GM23338 (cell line): ENCODE data around the gene RAB31. TPM values are rescaled to one million over a fixed set of nuclear protein-coding genes. Genes with fewer than 3 reads are reported as not detected.

Source experiments
- ATAC-seq: fragments of 200-7000 bp; cut with Tn5 transposase; 3 replicates; pipeline ENCODE4 v1.9.1; 2020
- DNase-seq: peaks from one replicate; pipeline ENCODE4 v3.0.0-alpha.2; 2015; ENCODE audit warnings: low spot score
- H2AFZ ChIP-seq: fragments of 200-600 bp; sonication (generic); 2 replicates; pipeline ENCODE4 v1.8.0; 2016; ENCODE audit warnings: antibody characterized with exemption, mild to moderate bottlenecking, moderate library complexity
- H3F3A ChIP-seq: fragments of 200-600 bp; sonication (generic); replicated peaks from 2 replicates; pipeline ENCODE4 v1.8.0; 2017; ENCODE audit warnings: antibody characterized with exemption, mixed run types, low read depth
- H3K27ac ChIP-seq: fragments of 200-600 bp; sonication (generic); 2 replicates; pipeline ENCODE4 v1.6.1; 2016; ENCODE audit warnings: low read depth
- H3K27me3 ChIP-seq: fragments of 200-600 bp; sonication (generic); 2 replicates; pipeline ENCODE4 v1.8.0; 2016; ENCODE audit warnings: mild to moderate bottlenecking, mixed run types, moderate library complexity; ENCODE audit not compliant: insufficient read depth
- H3K36me3 ChIP-seq: fragments of 200-600 bp; sonication (generic); 2 replicates; pipeline ENCODE4 v1.8.0; 2016; ENCODE audit warnings: mild to moderate bottlenecking; ENCODE audit not compliant: insufficient read depth
- H3K4me1 ChIP-seq: fragments of 200-600 bp; sonication (generic); 2 replicates; pipeline ENCODE4 v1.8.0; 2016; ENCODE audit warnings: mild to moderate bottlenecking, moderate library complexity; ENCODE audit not compliant: insufficient read depth
- H3K4me2 ChIP-seq: fragments of 200-600 bp; sonication (generic); 2 replicates; pipeline ENCODE4 v1.7.1; 2017; ENCODE audit warnings: mixed run types
- H3K4me3 ChIP-seq: fragments of 200-600 bp; sonication (generic); 2 replicates; pipeline ENCODE4 v1.6.1; 2016; ENCODE audit warnings: mixed run types
- H3K79me2 ChIP-seq: fragments of 200-600 bp; sonication (generic); replicated peaks from 2 replicates; pipeline ENCODE4 v1.8.0; 2017; ENCODE audit warnings: mild to moderate bottlenecking; ENCODE audit not compliant: insufficient read depth
- H3K9me2 ChIP-seq: fragments of 200-600 bp; sonication (generic); 2 replicates; pipeline ENCODE4 v1.8.0; 2017; ENCODE audit not compliant: insufficient read depth
- H4K20me1 ChIP-seq: fragments of 200-600 bp; sonication (generic); replicated peaks from 2 replicates; pipeline ENCODE4 v1.8.0; 2017; ENCODE audit warnings: mild to moderate bottlenecking; ENCODE audit not compliant: insufficient read depth
- H3K27ac Mint-ChIP-seq: 2 replicates; pipeline ENCODE4 v1.8.0; 2020; ENCODE audit warnings: inconsistent platforms, mild to moderate bottlenecking, moderate library complexity, mixed read lengths
- H3K27me3 Mint-ChIP-seq: 3 replicates; pipeline ENCODE4 v1.8.0; 2022; ENCODE audit warnings: low read depth, mild to moderate bottlenecking, moderate library complexity, mixed read lengths, inconsistent platforms; ENCODE audit not compliant: insufficient read depth, poor library complexity
- H3K36me3 Mint-ChIP-seq: 3 replicates; pipeline ENCODE4 v1.8.0; 2021; ENCODE audit warnings: low read depth, mild to moderate bottlenecking, inconsistent platforms, moderate library complexity, mixed read lengths
- H3K4me1 Mint-ChIP-seq: 3 replicates; pipeline ENCODE4 v1.8.0; 2020; ENCODE audit warnings: mild to moderate bottlenecking, inconsistent platforms, mixed read lengths
- H3K4me3 Mint-ChIP-seq: 3 replicates; pipeline ENCODE4 v1.8.0; 2021; ENCODE audit warnings: moderate library complexity, mild to moderate bottlenecking, inconsistent platforms, mixed read lengths
- H3K9me3 Mint-ChIP-seq: 3 replicates; pipeline ENCODE4 v1.8.0; 2020; ENCODE audit warnings: moderate library complexity, mild to moderate bottlenecking, inconsistent platforms, mixed read lengths
- CREB1 ChIP-seq: fragments of 250-450 bp; sonication (Bioruptor Pico); IDR thresholded peaks from 2 replicates; pipeline ENCODE4 v1.5.0; 2020; ENCODE audit warnings: low read depth, mild to moderate bottlenecking, moderate library complexity
- EZH2 ChIP-seq: fragments of 200-600 bp; sonication (generic); IDR thresholded peaks from one replicate; pipeline ENCODE4 v1.8.0; 2017; ENCODE audit warnings: antibody characterized with exemption, mild to moderate bottlenecking, low read depth; ENCODE audit not compliant: unreplicated experiment
- EZH2phosphoT487 ChIP-seq: fragments of 200-600 bp; sonication (generic); IDR thresholded peaks from one replicate; pipeline ENCODE4 v1.8.1; 2018; ENCODE audit warnings: antibody characterized with exemption; ENCODE audit not compliant: unreplicated experiment
- JUNB ChIP-seq: IDR thresholded peaks from one replicate; pipeline ENCODE4 v1.6.1; 2016; ENCODE audit warnings: antibody characterized with exemption; ENCODE audit not compliant: unreplicated experiment
- POLR2AphosphoS5 ChIP-seq: IDR thresholded peaks from 2 replicates; pipeline ENCODE4 v1.6.1; 2016; ENCODE audit warnings: antibody characterized with exemption, low read depth
- ZNF114 ChIP-seq: fragments of 250-450 bp; sonication (Bioruptor Pico); IDR thresholded peaks from 2 replicates; pipeline ENCODE4 v1.5.0; 2020; ENCODE audit warnings: mild to moderate bottlenecking, moderate library complexity
- ZNF331 ChIP-seq: fragments of 250-450 bp; sonication (Bioruptor Pico); IDR thresholded peaks from 2 replicates; pipeline ENCODE4 v1.5.0; 2020; ENCODE audit warnings: low read depth, mild to moderate bottlenecking, moderate library complexity
- polyA plus RNA-seq: library from polyadenylated mRNA; unstranded; fragments of >200 nt; fragmentation: Nextera tagmentation; extraction: Ambion mirVana; gene quantifications from 2 replicates; pipeline ENCODE4 v1.2.1, GENCODE V29; 2016
- total RNA-seq: library from RNA; depleted of rRNA; stranded (reverse); fragments of >200 nt; shearing (Covaris generic); gene quantifications from 2 replicates; pipeline ENCODE4 v1.2.3, GENCODE V29; 2014
- TF ChIP-seq, protein P1 (sequence below): IDR thresholded peaks from 2 replicates; pipeline ENCODE4 v1.6.1; 2016; ENCODE audit warnings: antibody characterized with exemption
- TF ChIP-seq, protein P2 (sequence below), 2 experiments: fragments of 200-600 bp in 1 of 2; sonication (generic) in 1 of 2; conservative IDR thresholded peaks; 2 replicates each; pipeline versions ENCODE4 v1.5.1 to v1.6.1; 2016 to 2017; ENCODE audit warnings: antibody characterized with exemption in 2 of 2, low read depth in 2 of 2, mild to moderate bottlenecking in 2 of 2, moderate library complexity in 1 of 2
- TF ChIP-seq, protein P3 (sequence below): fragments of 250-450 bp; sonication (Bioruptor Pico); IDR thresholded peaks from 2 replicates; pipeline ENCODE4 v1.5.0; 2020; ENCODE audit warnings: mild to moderate bottlenecking, moderate library complexity

Gene RAB31
- total and polyA plus RNA-seq, 2 experiments from 2014 or later: 33.8 to 46.1 TPM

DNA sequence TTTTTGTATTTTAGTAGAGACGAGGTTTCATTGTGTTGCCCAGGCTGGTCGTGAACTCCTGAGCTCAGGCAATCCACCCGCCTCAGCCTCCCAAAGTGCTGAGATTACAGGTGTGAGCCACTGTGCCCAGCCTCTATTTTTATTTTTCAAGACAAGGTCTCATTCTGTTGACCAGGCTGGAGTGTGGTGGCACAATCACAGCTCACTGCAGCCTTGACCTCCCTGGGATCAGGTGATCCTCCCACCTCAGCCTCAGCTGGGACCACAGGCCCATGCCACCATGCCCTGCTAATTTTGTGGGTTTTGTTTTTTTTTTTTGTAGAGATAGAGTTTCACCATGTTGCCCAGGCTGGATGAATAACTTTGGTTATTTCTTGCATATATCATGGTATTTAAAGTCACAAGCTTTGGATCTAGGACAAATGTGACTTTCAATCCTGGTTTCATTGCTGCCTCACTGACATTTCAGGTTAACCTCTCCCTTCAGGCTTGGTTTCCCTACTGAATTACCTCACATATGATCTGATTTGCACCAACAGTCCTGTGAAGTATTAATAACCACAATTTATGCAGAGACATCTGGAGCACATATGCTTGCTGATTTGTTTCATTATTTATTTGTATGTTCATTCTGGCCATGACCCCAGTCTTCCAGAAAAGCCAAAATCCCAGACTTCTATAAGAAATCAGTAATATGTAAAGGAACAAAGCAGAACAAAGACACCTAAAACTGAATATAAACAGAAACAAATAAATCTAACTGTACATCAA, 17.5 kb upstream of the RAB31 start:
- DNase-seq: no peak
- Histone ChIP-seq H3K4me1 (peaks cover 8% of the 10 kb centered on the region; the same call in 1 of the 2 replicates), H3K79me2 (no peaks in the 10 kb centered on the region), H3K4me2 (no peak overlapping the region), H3K4me3 (no peak overlapping the region), H2AFZ (no peak overlapping the region; the same call in 1 of the 2 replicates), H4K20me1 (no peaks in the 10 kb centered on the region), H3K27ac (no peak overlapping the region), H3F3A (no peaks in the 10 kb centered on the region), H3K9me2 (no peaks in the 10 kb centered on the region), H3K27me3 (no peaks in the 10 kb centered on the region), H3K36me3 (no peaks in the 10 kb centered on the region)
- Mint-ChIP-seq H3K27ac (no peak overlapping the region; the same call in 1 of the 2 replicates), H3K4me3 (no peak overlapping the region), H3K27me3 (peaks cover 6% of the 10 kb centered on the region), H3K36me3 (no peaks in the 10 kb centered on the region), H3K9me3 (peaks cover 2% of the 10 kb centered on the region; the same call in 1 of the 3 replicates), H3K4me1 (peaks cover 9% of the 10 kb centered on the region)
- ATAC-seq: no peak
- TF ChIP-seq, protein P1, sequence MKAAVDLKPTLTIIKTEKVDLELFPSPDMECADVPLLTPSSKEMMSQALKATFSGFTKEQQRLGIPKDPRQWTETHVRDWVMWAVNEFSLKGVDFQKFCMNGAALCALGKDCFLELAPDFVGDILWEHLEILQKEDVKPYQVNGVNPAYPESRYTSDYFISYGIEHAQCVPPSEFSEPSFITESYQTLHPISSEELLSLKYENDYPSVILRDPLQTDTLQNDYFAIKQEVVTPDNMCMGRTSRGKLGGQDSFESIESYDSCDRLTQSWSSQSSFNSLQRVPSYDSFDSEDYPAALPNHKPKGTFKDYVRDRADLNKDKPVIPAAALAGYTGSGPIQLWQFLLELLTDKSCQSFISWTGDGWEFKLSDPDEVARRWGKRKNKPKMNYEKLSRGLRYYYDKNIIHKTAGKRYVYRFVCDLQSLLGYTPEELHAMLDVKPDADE: no peak

DNA sequence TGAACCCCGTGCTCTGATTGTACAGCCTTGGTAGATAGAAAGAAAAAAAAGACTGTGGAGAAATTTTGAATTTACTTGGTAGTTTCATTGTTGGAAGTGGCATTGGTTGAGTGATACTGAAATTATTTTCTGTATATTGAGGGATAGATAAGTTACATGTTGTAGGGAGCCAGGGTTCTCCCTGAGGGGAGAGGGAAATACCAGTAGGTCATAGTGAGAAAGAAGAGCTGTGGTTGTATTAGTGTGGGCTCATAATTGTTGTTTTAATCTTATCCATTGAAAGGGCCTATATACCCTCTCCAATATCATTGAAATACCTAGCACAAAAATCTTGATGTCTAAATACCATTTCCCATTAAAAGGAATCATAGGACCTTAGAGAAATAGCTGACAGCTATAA, 16.9 kb upstream of the RAB31 start:
- ATAC-seq: no peak
- Histone ChIP-seq H3K4me2 (no peak overlapping the region), H4K20me1 (no peaks in the 10 kb centered on the region), H3K27me3 (no peaks in the 10 kb centered on the region), H3K4me1 (peaks cover 8% of the 10 kb centered on the region; the same call in 1 of the 2 replicates), H3K79me2 (no peaks in the 10 kb centered on the region), H3F3A (no peaks in the 10 kb centered on the region), H3K27ac (no peak overlapping the region), H3K4me3 (no peak overlapping the region), H3K36me3 (no peaks in the 10 kb centered on the region), H3K9me2 (no peaks in the 10 kb centered on the region), H2AFZ (no peak overlapping the region)
- no peak overlapping the region for H3K4me3 Mint-ChIP-seq
- H3K36me3 Mint-ChIP-seq: no peaks in the 10 kb centered on the region
- H3K27me3 Mint-ChIP-seq: peaks cover 6% of the 10 kb centered on the region
- peak overlapping the region; percentile 3; the same call in 1 of the 2 replicates for H3K27ac Mint-ChIP-seq
- no peak for DNase-seq
- H3K4me1 Mint-ChIP-seq: peaks cover 9% of the 10 kb centered on the region
- peaks cover 2% of the 10 kb centered on the region; the same call in 1 of the 3 replicates for H3K9me3 Mint-ChIP-seq
- TF ChIP-seq EZH2phosphoT487 (no peak), EZH2 (no peak), ZNF331 (CRISPR knock-in tag) (no peak), CREB1 (no peak), JUNB (no peak), POLR2AphosphoS5 (no peak), ZNF114 (CRISPR knock-in tag) (no peak)
- TF ChIP-seq, protein P2, sequence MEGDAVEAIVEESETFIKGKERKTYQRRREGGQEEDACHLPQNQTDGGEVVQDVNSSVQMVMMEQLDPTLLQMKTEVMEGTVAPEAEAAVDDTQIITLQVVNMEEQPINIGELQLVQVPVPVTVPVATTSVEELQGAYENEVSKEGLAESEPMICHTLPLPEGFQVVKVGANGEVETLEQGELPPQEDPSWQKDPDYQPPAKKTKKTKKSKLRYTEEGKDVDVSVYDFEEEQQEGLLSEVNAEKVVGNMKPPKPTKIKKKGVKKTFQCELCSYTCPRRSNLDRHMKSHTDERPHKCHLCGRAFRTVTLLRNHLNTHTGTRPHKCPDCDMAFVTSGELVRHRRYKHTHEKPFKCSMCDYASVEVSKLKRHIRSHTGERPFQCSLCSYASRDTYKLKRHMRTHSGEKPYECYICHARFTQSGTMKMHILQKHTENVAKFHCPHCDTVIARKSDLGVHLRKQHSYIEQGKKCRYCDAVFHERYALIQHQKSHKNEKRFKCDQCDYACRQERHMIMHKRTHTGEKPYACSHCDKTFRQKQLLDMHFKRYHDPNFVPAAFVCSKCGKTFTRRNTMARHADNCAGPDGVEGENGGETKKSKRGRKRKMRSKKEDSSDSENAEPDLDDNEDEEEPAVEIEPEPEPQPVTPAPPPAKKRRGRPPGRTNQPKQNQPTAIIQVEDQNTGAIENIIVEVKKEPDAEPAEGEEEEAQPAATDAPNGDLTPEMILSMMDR (conservative IDR thresholded peaks at IDR 0.05; ENCODE audit: low read depth in 2 of 2): no peak
- TF ChIP-seq, protein P1: no peak
- TF ChIP-seq, protein P3, sequence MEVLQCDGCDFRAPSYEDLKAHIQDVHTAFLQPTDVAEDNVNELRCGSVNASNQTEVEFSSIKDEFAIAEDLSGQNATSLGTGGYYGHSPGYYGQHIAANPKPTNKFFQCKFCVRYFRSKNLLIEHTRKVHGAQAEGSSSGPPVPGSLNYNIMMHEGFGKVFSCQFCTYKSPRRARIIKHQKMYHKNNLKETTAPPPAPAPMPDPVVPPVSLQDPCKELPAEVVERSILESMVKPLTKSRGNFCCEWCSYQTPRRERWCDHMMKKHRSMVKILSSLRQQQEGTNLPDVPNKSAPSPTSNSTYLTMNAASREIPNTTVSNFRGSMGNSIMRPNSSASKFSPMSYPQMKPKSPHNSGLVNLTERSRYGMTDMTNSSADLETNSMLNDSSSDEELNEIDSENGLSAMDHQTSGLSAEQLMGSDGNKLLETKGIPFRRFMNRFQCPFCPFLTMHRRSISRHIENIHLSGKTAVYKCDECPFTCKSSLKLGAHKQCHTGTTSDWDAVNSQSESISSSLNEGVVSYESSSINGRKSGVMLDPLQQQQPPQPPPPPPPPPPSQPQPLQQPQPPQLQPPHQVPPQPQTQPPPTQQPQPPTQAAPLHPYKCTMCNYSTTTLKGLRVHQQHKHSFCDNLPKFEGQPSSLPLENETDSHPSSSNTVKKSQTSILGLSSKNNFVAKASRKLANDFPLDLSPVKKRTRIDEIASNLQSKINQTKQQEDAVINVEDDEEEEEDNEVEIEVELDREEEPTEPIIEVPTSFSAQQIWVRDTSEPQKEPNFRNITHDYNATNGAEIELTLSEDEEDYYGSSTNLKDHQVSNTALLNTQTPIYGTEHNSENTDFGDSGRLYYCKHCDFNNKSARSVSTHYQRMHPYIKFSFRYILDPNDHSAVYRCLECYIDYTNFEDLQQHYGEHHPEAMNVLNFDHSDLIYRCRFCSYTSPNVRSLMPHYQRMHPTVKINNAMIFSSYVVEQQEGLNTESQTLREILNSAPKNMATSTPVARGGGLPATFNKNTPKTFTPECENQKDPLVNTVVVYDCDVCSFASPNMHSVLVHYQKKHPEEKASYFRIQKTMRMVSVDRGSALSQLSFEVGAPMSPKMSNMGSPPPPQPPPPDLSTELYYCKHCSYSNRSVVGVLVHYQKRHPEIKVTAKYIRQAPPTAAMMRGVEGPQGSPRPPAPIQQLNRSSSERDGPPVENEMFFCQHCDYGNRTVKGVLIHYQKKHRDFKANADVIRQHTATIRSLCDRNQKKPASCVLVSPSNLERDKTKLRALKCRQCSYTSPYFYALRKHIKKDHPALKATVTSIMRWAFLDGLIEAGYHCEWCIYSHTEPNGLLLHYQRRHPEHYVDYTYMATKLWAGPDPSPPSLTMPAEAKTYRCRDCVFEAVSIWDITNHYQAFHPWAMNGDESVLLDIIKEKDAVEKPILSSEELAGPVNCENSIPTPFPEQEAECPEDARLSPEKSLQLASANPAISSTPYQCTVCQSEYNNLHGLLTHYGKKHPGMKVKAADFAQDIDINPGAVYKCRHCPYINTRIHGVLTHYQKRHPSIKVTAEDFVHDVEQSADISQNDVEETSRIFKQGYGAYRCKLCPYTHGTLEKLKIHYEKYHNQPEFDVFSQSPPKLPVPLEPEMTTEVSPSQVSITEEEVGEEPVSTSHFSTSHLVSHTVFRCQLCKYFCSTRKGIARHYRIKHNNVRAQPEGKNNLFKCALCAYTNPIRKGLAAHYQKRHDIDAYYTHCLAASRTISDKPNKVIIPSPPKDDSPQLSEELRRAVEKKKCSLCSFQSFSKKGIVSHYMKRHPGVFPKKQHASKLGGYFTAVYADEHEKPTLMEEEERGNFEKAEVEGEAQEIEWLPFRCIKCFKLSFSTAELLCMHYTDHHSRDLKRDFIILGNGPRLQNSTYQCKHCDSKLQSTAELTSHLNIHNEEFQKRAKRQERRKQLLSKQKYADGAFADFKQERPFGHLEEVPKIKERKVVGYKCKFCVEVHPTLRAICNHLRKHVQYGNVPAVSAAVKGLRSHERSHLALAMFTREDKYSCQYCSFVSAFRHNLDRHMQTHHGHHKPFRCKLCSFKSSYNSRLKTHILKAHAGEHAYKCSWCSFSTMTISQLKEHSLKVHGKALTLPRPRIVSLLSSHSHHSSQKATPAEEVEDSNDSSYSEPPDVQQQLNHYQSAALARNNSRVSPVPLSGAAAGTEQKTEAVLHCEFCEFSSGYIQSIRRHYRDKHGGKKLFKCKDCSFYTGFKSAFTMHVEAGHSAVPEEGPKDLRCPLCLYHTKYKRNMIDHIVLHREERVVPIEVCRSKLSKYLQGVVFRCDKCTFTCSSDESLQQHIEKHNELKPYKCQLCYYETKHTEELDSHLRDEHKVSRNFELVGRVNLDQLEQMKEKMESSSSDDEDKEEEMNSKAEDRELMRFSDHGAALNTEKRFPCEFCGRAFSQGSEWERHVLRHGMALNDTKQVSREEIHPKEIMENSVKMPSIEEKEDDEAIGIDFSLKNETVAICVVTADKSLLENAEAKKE (CRISPR knock-in tag): no peak
